ENCODE measurements around the gene DHX58.

Gene DHX58

DNA sequence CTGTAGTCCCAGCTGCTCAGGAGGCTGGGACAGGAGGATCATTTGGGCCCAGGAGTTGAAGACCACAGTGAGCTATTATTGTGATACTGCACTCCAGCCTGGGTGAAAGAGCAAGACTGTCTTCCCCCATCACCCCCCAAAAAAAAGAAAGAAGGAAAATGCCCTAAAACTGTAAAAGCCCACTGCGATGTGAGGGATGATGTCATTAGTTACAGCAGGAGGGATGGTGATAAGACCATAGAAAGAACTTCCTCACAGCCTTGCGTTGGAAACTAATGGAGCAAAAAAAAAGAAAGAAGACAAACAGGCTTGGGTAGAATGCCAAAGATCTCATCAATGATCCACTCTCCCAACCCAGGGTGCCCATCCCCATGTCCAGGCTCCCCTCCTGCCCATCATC is 33.0 kb downstream of the DHX58 start:
- no peak for DNase-seq

DNA sequence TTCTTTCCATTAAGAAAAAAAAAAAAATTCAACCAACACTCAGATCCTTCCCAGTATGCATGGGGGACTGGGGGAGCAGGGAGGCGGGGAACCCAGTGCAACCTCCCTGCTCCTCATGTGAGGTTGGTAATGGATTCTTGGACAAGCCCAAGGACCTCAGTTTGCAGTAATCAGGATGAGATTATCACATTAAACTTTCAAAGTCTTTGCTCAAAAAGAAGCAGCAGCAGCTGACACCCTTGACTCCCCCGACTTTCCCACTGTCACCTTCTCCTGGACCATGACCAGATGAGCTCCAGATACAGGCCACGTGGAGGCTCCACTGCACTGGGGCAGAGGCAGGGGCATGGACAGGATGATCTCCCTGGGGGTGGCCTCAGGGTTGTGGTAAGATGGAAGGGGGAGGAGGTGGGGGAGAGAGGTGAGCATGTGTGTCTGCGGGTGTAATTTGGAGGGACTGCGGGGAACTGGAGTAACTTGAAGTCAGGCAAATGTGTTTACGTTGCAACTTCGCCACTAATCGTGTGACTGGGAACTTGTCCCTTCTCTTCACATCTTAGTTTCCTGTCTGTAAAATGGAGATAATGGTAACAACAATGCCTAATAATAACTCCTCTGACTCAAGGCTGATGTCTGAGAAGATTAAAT is 34.0 kb downstream of the DHX58 start:
- no peak for DNase-seq

GRCh38 chr17:42077755-42078154 is 34.8 kb downstream of the DHX58 start:
- no peak for DNase-seq

- no peak for DNase-seq
Observed at GRCh38 chr17:42076797-42077559, 35.5 kb downstream of the DHX58 start.

DNA sequence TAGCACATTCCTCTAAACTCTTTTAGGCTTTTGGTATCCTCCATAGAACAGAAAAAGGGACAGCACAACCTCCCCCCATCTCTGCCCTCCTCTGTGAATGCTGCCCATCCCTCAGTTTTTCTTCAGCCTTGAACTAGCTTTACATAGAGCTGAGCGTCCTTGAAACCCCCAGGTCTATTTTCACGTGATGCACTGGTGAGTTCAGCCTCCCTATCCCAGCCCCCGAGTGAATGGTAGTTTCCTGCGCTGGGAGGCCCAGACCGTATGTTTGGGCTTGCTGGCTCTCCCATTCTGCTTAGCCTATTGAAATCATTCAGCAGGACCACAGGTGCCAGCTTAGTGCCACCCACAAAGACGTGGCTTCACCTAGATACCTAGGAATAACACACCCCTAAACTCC is 36.7 kb downstream of the DHX58 start:
- no peak for DNase-seq

DNA sequence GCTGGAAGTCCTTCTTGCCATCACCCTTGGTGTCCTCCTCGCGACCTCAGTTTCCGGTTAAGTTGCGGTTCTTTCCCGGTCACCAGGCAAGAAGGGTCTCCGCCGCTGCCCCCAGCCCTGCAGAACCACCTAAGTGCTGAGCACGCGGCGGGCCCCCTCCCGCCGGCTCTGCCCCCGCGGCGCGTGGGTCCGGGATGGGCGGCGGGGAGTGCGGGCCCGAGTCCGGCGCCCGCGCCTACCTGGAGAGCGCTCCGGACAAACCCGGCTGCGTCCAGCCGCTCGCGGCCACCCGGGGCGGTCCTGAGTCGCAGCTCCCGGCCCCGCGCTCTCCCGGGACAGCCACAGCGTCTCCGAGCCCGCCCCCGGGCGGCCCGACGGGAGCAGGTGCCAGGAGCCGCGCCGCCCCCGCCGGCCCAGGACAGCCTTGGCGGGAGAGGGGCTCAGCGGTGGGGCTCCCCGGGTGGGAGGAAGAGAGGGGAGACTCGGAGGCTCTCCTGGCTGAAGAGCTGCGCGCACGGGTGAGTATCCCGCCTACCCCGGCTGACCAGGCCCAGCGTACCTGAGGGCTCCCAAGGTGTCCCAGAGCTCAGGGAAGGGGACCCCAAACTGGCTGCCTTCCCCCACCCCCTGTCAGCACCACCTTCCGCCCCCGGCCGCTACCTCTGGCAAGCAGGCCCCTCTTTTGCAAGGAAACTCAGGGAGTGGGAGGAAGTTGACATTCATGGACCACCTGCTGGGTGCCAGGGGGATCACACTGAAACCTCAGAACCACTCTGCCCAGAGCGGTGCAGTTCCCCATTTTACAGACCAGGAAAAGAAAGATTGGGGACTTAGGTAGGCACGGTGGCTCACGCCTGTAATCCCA is 40.0 kb downstream of the DHX58 start:
- no peak for DNase-seq

DNA sequence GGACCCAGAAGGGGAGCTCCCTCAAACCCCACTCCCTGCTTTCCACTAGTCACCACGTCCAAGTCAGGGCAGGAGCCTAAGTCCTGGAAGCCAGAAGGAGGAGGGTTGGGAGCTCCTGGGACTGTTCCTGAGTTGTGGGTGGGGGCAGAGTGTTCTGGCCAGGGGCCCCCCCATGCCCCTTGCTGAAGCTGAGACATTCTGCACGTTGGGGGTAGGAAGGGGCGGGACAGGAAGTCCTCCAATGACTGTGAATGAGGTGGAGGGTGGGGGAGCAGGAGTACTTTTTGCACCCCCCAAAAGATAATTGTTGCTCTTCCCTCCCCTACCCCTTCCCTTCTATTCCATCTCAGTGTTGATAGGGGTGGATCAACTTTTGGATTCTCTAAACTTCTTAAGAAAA is 40.7 kb downstream of the DHX58 start:
- DNase-seq, result no peak

DNA sequence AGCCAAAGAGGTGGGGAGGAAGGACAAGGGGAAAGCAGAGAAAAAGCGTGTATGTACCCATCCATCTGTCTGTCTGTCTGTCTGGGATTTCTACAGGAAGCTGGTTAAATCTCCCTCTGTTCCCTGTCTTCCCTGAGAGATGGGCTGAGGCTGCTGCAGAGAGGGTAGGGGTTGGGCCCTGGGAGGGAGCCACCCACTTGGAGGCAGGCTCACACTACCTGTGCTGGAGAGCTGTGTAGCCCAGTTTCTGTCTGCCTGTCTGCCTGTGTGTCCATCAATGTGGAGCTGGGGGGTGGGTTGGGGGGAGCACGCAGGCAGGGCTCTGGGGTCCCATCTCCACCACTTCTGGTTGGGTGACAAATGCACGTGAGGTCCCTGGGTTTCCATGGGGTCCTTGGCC is 43.5 kb downstream of the DHX58 start:
- DNase-seq, result no peak

GRCh38 chr17:42067371-42068091 is 45.0 kb downstream of the DHX58 start:
- peak; percentile 68 for DNase-seq

DNA sequence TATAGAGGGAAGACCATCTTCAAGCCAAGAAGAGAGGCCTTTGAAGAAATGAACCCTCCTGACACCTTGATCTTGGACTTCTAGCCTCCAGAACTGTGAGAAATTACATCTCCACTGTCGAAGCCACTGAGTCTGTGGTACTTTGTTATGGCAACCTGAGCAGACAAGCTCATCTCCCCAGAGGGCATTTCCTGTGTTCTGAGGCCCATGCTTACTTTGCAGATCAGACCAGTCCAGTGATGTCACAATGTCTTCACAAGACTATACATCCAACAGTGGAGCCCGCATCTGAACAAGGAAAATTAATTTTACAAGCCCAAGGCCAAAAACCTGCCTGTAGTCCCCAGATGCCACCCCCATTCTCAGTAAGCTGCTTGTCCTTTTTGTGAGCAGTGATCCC is 47.3 kb downstream of the DHX58 start:
- DNase-seq, result no peak

DNA sequence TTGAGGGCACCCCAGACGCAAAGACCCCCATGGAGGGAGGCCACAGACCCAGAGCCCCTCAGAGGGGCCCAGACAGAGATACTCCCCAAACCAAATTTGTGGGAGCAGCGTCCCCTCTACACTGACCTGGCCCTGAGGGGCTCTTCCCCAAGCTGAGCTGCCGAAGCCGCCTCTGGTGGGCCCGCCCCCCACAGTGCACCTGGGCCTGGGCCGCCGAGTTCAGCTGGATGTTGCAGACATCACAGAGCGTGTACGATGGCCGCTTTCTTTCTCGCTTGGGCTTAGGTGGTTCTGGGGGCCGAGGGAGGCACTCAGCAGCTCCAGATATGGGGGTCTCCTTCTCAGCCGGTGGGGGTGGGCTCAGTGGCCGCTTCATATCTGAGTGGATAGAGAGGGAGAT is 49.8 kb downstream of the DHX58 start:
- no peak for DNase-seq

- no peak for DNase-seq
Observed at GRCh38 chr17:42061646-42062487, 50.6 kb downstream of the DHX58 start.

DNA sequence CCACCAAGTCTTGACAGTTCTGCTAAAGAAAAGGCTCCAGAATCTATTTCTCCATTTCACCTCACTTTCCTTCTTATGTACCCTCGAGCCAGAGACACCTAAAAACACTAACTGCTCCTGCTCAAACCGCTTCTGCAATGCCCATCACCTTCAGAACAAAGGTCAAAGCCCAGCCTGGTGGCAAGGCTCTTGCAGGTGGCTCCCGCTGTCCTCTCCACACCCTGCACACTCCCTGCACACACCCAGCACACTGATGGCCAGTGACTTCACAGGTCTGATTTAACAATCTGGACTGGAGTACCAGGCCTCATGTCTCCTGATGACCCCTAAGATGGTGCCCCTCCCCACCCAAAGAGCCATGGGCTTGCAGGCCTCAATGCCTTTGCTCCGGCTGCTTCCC is 52.3 kb downstream of the DHX58 start:
- no peak for DNase-seq

- no peak for DNase-seq
Observed at GRCh38 chr17:42059815-42060214, 52.7 kb downstream of the DHX58 start.

- DNase-seq, result no peak
Observed at GRCh38 chr17:42058063-42058462, 54.5 kb downstream of the DHX58 start.

- DNase-seq, result no peak
Observed at GRCh38 chr17:42056635-42057034, 55.9 kb downstream of the DHX58 start.

- DNase-seq, result no peak
Observed at GRCh38 chr17:42055496-42055895, 57.0 kb downstream of the DHX58 start.

DNA sequence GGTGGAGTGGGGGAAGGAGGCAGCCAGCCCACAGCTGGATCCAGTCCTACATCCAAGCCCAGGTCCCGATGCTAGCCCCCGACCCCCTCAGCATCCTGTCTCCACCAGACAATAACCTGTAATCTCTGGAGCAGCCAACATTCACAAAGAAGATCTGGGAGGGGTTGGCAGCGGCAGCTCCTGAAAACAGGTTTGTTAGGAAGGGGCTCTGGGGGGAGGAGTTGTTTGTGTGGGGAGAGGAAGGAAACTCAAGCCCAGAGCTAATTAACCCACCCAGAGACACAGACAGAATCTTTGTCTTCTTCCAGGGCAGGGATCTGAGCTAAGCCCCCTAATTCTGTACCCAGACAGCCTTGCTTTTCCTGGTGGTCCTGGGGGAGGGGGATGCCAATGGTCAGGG is 57.5 kb downstream of the DHX58 start:
- DNase-seq, result no peak

DNA sequence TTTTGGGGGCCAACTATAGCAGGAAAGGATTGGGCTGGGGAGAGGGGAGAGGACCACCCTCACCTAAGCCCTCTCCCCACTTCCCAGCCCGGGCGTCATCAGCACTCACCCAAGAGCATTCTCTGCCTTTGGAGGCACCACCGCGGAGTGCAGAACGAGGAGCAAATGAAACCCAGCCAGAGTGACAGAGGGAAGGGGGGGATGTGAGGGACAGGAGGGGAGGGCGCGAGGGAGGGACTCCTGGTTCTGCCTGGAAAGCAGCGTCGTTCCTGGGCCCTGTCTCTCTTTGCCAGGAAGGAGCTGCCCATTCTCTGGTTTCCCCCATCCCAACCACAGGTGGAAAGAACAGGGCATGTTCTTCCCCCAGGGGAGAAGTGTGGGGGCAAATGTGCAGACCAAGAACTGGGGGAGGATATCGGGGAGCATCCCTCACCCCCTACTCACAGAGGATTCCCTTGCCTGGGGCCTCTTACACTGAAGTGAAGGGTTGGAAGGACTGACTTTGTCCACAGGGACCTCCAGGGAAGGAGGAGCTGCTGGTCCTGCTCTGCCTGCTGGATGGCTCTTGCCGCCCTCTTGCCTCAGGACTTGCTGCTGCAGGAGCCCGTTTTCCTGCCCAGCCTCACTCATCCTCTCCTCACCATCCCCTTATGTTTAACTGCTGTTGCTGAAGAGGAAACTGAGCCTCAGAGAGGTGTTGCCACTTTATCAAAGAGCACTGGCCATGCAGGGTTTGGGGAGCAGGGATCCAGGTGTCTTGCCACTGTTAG is 58.6 kb downstream of the DHX58 start:
- no peak for DNase-seq

DNA sequence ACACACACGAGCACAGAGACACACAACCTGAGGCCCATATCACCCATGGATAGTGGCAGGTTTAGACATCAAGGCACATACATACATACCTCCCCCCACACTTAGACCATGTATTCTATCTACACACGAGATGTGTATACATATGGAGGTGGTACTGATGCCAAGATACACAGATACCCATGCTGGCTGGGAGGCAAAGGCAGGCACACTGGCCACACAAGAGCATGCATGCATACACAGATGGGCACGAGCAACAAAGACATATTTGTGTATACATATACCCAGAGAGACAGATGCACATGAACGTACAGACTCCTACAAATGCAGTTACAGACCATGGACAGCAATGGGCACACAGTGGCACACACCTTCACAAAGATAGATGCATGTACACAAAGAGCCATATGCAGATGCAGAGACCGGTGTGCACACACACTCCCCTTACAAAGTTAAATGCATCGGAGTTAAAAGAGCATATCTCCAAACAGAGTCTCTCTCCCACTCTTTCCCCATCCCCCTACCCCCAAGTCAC is 60.1 kb downstream of the DHX58 start:
- DNase-seq, result no peak

DNA sequence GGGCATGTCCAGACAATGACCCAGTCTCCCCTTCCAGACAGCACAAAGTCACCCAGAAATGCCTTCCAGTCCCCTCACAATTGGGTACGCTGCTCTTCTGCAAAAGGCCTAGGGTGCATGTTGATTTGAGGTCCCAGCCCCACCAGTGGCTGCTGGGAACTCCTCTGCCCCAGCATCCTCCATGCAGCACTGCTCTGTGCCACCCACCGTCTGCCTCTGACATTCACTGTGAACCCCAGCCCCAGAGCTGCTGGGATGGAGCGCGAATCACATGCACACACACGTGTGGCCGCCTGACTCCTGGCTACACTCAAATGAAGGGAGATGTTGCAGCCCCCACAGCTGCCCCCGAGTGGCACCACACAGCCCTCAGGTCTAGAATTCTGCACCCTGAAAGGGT is 60.9 kb downstream of the DHX58 start:
- DNase-seq, result no peak
